Fibroblast of pulmonary artery (primary cell): ENCODE measurements around the gene LY6G5C.

Experiments
- DNase-seq: peaks from one replicate; pipeline ENCODE4 v3.0.0-alpha.2; 2010; ENCODE audit warnings: low read depth
- H3K4me3 ChIP-seq: replicated peaks from 2 replicates; pipeline ENCODE4 v1.5.1; 2011; ENCODE audit warnings: low read depth, mild to moderate bottlenecking, control low read depth, low read length, moderate library complexity
- CTCF ChIP-seq: IDR thresholded peaks from 2 replicates; pipeline ENCODE4 v1.5.1; 2011; ENCODE audit warnings: mild to moderate bottlenecking, control low read depth, low read length, inconsistent platforms; ENCODE audit errors: missing control alignments

Gene LY6G5C

GRCh38 chr6:31630177-31630934, 50.5 kb downstream of the LY6G5C start:
- H3K4me3 ChIP-seq: no peak overlapping the region
- DNase-seq: no peak
- no peak for TF ChIP-seq CTCF

GRCh38 chr6:31629014-31629413, 51.9 kb downstream of the LY6G5C start:
- no peak for TF ChIP-seq CTCF
- H3K4me3 ChIP-seq: no peak overlapping the region
- no peak for DNase-seq

DNA sequence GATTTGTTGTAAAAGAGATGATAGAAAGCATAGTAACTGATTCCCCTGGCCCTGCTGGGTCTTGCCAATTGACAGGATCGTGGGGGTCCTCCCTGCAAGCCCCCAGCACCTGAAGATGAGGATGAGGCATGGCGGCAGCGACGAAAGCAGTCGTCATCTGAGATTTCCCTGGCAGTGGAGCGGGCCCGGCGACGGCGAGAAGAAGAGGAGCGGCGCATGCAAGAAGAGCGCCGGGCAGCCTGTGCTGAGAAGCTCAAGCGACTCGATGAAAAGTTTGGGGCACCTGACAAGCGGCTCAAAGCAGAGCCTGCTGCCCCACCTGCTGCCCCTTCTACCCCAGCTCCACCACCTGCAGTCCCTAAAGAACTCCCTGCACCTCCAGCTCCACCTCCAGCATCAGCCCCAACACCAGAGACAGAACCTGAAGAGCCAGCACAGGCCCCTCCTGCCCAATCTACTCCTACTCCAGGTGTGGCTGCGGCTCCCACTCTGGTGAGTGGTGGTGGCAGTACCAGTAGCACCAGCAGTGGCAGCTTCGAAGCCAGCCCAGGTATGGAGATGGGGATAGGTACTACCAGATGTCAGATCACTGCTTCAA, 53.1 kb downstream of the LY6G5C start:
- H3K4me3 ChIP-seq: no peak overlapping the region
- no peak for DNase-seq
- no peak for TF ChIP-seq CTCF

DNA sequence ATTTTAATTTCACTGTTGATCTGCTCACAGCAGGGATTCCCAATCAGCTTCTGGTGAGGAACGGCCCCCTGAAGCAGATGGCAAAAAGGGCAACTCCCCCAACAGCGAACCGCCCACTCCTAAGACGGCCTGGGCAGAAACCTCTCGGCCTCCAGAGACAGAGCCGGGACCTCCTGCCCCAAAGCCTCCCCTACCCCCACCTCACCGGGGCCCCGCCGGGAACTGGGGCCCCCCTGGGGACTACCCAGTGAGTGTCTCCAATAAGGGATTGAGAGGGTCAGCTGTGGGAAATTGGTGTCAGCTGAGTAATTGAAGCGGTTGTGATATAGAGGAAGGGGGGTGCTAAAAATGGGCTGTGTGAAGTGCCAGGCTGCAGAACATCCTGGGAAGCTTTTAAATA, 53.9 kb downstream of the LY6G5C start:
- TF ChIP-seq CTCF: no peak
- no peak overlapping the region for H3K4me3 ChIP-seq
- DNase-seq: no peak
